Left forelimb (tissue), 1 donor: ENCODE measurements around the gene ZNF593OS.

Experiments
- DNase-seq: peaks from one replicate; pipeline ENCODE4 v3.0.0-alpha.2; 2018; ENCODE audit warnings: low spot score

Gene ZNF593OS

DNA sequence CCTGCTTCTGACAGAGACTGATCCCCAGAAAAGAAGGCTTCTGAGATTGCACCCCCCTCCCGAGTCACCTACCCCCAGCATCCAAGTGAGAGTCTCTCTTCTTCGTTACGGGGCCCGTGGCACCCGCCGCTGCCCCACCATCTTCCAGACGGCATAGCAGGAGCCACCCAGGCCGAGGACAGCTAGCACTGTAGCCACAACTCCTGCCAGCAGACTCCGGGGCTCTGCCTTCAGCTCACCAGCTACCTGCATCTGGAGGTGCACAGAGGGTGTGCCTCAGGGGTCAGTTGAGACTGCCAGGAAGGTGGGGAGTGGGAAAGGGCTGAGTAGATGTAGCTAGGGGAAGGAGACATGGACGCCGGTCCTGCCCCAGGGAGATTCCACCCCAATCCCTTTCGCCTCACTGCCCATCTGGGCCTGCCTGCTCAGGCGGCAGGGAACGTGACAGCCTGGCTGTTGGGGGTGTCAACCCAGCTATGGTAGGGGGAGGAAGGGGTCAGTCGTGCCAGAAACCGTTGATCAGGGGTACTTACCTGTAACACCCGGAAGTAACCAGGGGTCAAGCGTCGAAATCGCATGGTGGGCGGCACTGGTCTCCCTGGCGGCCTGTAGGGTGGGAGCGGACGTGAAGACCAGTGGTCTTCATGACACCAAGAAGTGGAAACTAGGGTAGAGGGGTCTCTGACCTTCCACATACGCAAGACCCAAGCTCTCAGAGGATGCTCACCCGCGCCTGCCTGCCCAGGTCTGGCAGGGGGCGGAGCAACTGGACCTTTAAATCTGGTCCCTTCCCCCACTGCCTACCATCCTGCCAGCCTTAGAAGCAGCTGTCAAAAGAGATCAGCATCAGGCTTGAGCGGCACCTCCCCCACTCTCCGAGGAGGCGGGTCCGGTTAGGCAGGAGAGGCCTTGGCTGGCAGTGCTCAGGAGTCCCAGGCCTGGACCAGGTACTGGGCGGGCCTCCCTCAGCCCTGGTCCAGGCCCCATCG is at the start of gene ZNF593OS:
Gene ZNF593OS (minus strand): TSS at position 749 of the 989 bp plus-strand sequence. CDS start 171 bp downstream, at position 578.
- no peak for DNase-seq

DNA sequence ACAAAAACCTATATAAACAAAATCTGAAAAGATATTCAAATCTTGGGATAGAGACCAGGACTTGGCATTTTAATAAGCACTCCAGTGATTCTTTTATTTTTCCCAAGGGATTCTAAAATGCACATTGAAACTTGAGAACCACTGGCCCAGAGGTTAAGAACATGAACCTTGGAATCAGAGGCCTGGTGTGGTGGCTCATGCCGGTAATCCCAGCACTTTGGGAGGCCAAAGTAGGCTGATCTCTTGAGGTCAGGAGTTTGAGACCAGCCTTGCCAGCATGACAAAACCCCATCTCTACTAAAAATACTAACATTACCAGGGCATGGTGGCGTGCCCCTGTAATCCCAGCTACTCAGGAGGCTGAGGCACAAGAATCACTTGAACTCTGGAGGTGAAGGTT is 49.5 kb upstream of the ZNF593OS start:
- DNase-seq = no peak

DNA sequence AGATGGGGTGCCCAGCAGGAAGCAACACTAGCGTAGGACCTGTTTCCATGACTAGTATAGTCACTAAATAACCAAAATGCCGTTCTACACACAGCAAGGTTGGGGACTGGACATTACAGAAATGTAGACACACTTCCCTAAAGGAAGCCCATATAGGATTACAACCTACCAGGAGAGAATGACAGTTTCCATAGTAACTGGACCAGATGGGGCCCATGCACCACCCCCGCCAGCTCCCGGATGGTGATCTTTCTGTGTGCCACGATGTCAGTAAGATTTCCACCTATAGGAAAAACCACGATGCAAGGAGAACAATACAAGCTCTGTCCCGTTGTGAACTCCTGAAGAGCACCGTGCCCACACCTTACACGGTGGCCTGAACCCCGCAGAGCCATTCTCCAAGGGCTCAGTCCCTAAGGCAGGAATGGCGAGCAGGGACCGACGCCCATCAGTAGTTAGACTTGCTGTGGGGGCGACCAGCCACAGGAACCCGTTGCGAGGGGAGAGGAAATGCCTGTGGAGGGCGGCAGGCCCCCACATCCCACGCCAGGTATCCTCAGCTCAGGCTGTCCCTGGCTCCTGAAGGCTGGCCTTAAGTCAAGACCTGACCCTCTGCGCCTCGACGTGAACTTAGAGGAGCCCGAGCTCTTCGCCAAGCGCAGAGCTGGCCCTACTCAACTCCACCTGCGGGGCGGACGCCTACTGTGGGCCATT is 48.7 kb upstream of the ZNF593OS start:
- DNase-seq = no peak

DNA sequence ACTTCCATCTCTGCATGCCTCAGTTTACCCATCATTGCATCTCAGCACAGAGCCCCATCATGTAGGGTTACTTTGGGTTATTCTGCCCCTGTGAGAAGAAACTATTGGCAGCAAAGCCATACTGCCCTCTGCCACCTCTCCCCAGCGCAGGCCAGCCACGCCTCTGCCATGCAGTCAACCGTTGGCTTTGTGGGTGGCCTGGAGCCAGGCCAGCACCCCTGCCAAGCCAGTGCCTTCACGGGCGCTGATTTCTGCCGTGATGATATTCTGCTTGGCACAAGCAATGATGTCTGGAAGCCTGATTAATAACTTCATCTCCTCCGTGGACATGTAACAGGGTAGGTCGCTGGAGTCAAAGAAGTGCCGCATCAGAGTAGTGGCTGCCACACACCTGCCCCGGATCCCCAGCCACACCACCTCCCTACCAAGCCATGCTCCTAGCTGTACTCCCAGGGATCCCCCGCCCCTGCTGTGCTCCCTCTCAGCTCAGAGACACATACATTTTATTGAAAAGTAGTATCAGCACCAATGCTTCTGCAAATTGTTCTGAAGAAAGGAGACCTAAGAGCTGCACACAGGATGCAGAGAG is 47.4 kb upstream of the ZNF593OS start:
- DNase-seq = no peak

DNA sequence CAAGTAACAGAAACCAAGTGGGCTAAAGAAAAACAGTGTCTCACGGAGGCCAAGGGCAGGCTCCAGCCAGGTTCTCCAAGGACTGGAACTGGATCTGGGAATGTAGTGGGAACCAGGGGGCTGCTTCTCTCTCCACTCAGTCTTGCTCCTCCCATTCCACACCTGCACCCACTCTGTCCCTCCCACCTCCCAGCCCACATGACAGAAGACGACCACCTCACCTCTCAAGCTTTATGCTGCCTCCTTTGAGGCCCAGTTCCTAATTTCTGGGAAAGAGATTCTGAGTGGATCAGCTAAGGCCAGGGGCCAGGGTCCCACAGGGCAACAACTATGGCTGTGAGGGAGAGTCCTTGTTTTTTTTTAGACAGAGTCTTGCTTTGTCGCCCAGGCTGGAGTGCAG is 43.6 kb upstream of the ZNF593OS start:
- no peak for DNase-seq

DNA sequence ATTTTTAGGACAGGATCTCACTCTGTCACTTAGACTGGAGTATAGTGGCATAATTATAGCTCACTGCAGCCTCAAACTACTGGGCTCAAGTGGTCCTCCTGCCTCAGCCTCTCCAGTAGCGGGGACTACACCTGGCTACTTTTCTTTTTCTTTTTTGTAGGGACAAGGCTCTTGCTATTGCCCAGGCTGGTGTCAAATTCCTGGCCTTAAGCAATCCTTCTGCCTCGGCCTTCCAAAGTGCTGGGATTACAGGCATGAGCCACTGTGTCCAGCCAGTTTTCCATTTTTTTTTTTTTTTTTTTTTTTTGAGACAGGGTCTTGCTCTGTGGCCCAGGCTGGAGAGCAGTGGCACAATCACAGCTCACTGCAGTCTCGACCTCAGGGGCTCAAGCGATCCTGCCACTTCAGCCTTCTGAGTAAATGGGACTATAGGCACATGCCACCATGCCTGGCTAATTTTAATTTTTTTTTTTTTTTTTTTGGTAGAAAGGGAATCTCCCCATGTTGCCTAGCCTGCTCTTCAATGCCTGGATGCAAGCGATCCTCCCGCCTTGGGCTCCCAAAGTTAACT is 41.8 kb upstream of the ZNF593OS start:
- DNase-seq = no peak

DNA sequence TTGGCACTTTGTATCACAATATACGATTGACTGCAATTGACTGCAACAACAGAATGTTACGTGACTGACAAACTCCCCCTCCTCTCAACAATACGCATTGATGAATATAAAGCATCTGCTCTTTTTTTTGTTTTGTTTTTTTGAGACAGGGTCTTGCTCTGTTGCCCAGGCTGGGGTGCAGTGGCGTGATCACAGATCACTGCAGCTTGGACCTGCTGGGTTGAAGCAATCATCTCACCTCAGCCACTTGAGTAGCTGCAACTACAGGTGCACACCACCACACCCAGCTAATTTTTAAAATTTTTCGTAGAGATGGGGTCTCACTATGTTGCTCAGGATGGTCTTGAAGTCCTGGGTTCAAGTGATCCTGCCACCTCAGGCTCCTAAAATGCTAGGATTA is 41.1 kb upstream of the ZNF593OS start:
- DNase-seq = no peak

DNA sequence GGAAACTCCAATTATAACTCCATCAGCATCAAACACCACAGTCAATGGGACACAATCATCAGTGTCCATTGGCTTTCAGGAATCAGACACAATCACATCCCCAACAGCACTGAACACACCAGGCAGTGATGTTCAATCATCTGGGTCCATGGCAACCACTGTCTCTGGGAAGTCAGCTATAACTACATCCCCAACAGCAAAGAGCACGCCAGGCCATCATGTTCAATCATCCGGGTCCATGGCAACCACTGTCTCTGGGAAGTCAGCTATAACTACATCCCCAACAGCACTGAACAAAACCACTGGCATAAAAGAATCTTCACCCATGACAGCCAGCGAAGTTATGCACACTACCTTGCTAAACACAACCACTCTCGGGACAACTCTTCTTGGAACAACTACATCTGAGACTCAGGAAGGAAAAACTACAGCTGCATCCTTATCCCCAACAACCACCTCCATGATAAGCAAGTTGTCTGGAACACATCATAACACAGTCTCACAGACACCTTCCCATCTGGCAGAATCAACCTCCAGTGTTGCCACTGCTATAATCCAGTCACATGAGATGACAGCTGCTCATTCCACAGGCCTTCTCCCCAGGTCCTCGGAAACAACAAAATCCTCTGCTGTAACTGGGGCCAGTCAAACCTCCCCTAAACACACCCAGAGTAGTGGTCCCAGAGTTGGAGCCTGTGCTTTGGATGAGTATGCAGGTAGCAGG is 38.7 kb upstream of the ZNF593OS start:
- no peak for DNase-seq

DNA sequence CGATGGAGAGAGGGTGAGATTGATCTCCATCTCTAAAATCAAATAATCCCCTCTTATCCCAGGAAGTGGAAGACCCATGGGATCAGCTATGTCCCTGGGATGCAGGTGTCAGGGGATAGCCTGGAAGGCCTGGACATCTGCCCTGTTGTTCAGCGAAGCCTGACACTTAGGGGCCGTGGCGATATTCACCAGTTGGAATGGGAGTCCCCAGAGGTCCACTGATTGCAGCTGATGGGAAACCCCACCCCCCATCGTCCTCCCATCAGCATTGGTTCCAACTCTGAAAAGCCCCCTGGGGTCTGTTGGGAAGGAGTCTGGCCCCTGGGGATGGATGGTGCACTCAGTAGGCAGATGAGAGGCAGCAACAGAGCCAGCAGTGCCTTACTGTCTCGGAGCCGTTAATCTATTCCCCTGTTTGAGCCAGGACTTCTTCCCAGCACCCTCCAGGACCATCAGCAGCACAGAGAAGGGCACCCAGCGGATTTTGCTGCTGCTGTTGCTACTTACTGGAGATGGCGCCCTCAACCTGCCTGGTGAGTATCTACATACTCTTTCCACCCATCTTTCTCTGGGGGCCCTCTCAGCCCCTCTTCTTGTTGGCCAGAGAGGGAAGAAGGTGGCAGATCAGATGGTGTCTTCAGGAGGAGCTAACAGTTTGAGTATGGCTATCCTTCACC is 32.1 kb upstream of the ZNF593OS start:
- DNase-seq = no peak

DNA sequence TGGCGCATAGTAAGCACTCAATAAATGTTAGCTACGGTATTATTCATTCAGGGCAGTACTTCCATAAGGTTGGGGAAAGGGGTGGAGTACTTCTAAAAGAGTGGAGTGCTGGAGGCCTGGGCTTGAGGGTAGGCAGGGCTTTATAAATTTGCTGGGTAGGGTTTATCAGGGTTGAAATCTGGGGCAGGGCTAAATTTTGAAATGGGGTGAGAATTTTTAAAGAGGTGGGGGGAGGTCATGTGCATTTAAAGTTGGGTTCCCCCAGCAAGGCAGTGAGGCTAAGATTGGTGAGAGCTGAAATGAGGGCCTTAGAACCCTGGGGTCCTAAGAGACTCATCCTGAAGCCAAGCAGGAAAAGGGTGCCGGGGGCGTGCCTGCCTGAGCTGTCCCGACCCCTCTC is 28.8 kb upstream of the ZNF593OS start:
- no peak for DNase-seq

DNA sequence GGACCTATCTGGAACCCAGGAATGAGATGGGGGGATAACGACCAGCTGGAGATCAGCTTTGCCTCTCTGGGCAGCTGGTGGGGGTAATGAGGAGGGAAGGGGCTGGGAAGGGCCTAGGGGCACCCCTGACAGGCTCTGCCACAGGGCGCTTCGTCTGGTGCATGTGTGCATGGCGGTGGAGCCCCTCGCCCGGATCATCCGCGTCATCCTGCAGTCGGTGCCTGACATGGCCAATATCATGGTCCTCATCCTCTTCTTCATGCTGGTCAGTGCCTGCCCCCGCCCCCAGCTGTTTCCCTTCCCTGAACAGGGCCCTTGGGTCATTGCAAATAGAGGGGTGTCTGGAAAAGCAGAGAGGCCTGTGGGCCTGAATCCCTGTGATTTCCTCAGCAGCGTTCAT is 26.2 kb upstream of the ZNF593OS start:
- DNase-seq = no peak

DNA sequence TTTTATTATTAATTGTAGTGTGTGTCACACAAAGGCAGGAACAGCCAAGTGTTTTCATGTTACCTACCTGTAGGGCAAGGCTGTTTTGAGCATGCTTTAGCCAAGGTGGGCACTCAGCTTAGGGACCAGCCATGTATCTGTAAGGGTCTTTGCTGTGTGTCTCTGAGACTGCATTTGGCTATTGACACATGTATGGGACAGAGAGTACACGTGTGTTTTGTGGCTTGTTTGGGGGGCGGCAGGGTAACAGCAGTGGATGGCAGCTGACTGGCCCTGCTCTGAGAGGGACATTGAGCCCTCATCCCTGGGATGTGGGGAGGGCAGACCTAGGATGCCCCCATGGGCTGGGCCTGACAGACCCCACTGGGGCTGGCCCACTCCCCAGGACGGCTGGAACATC is 25.7 kb upstream of the ZNF593OS start:
- no peak for DNase-seq

DNA sequence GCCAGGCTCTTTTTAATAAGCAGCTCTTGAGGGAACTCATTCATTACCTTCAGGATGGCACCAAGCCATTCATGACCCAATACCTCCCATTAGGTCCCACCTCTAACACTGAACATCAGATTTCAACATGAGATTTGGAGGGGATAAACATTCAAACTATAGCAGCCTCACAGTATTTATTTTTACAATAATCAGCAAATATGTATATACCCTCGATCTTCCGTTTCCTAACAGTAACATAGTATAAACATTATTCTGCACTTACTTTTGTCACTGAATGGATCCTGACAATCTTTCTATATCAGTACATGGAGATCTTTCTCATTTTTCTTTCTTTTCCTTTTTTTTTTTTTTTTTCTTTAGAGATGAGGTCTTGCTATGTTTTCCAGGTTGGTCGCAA is 24.2 kb upstream of the ZNF593OS start:
- no peak for DNase-seq

DNA sequence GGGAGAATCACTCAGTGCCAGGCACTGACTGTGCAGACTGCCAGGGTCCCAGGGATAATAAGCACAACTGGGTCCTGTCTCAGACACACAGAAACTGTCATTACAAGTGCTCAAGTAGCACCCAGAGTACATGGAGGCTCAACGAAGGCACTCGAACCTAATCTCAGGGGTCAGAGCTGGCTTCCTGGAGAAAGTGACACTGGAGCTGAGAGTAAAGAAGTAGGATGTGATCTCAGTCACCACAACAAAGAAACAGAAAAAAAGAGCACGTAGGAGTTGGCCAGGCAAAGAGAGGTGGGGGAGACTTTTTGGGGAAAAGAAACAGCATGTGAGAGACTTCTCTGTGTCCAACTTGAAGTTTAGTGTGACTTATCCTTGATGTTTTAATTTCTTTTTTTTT is 20.1 kb upstream of the ZNF593OS start:
- DNase-seq = no peak

DNA sequence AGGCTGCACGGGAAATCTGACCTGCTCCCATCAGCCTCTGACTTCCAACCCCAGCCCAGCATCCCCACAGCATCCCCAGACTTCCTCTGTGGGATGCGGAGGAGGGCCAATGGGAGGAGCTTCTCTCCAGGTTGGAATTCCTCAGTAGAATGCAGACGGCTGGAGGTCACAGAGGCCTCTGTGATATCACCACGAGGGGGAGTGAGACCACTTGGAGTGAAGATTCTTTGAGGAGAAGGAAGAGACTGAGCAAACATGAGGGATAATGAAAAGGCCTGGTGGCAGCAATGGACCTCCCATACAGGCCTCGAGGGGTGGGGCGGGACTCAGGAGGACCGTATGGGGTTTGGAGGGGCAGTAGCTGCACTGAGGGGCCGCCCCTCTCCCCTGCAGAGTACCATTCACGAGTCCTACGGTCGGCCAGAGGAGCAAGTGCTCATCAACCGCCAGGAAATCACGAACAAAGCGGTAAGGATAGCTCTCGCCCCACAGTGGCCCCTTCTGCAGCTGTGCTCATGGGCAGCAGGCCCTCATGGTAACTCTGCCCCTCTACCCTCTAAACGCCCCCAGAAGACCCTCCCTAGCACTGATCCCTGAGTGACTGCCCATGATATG is 18.8 kb upstream of the ZNF593OS start, which contains the start of gene CATSPER4:
Gene CATSPER4 (plus strand): TSS at position 230 of the 615 bp plus-strand sequence. CDS start 26 bp downstream, at position 256.
- DNase-seq = no peak

DNA sequence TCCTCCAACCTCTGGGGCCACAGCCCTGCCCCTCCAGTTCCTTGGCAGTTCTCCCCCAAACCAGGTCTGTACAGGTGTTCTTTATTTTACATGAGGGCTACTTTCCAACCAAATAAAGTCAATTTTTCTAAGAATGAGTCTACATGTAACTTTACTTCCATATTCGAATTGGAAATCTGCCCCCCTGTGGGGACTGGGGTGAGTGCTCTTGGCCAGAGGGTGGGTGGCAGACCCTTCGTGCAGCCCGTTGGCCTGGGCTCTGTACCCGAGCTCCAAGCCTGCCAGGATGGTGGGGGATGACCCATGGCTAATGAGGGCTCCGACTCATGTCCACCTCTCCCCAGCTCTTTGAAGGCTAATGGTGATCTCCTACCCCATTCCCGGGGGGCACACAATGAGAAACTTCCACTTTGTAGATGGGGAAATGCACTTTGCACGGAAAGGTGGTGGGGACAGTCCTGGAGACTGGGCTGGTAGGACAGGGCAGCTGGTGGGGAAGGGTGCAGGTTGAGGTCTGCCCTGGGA is 18.2 kb upstream of the ZNF593OS start:
- no peak for DNase-seq

DNA sequence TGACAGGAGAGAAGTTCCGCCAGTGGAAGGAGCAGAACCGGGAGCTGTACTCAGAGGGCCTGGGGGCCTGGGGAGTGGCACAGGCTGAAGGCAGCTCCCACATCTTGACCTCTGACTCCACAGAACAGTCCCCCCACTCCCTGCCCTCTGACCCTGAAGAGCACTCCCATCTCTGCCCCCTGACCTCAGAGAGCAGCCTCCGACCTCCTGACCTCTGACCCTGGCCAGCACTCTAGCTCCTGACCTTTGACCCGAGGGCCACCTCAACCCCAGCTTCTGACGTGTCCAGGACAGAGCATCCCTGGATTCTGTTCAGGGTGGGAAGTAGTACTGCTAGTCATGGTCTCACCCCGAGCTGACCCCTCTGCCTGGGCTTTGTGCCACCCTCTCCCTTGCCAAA is 17.7 kb upstream of the ZNF593OS start:
- no peak for DNase-seq

DNA sequence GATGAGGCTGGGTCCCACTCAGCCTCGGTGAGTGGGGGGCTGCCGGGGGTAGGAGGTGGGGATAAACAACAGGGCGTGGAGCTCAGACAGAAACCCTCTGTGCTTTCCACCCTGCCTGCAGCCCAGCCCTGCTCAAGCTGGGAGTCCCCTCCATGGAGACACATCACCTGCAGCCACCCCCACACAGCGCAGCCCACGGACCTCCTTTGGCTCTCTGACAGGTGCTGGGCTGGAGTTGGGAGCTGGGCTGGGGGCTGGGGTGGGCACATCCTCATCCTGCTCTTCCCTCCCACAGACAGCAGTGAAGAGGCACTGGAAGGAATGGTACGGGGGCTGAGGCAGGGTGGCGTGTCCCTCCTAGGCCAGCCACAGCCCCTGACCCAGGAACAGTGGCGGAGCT is 16.8 kb upstream of the ZNF593OS start:
- DNase-seq = no peak

DNA sequence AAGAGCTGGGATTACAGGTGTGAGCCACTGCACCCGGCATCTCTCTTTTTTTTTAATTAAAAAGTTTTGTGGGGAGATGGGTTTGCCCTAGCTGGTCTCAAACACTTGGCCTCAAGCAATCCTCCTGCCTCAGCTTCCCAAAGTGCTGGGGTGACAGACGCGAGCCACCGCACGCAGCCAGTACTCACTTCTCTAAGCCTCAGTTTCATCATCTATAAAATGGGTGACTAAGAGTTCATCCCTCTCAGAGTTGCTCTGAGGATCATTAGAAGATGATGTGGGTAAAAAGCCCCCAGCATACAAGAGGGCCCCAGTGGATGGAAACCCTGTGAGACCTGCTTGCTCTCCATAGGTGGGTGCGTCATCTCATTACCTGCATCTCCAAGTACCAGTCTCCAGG is 16.2 kb upstream of the ZNF593OS start:
- DNase-seq = no peak

DNA sequence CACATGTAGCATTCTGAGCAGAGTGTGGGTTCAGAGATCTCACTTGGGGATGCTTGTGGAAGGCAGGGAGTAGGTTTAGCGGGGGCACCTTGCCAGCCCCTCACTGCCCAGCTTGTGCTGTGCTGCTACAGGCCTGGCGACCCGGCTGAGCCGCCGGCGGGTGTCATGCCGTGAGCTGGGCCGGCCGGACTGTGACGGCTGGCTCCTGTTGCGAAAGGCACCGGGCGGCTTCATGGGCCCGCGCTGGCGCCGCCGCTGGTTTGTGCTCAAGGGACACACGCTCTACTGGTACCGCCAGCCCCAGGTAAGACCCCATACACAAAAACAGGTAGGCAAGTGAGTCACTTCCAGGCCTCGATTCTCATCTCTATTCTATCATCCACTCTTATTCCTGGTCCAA is 13.3 kb upstream of the ZNF593OS start:
- DNase-seq = no peak
